ENCODE measurements around the gene KCTD17.
A peak's percentile ranks its signal among the peaks of the same experiment; 100 is the strongest.

Gene KCTD17

GRCh38 chr22:37051391-37052385, at the start of gene KCTD17:
TSS of gene KCTD17 (plus strand) at chr22:37051742. CDS start at chr22:37051761, 19 bp downstream.
- peak; percentile 86 for DNase-seq

GRCh38 chr22:37001826-37002225, 49.7 kb upstream of the KCTD17 start:
- DNase-seq: no peak

GRCh38 chr22:37002633-37003032, 48.9 kb upstream of the KCTD17 start:
- DNase-seq: peak; percentile 76

DNA sequence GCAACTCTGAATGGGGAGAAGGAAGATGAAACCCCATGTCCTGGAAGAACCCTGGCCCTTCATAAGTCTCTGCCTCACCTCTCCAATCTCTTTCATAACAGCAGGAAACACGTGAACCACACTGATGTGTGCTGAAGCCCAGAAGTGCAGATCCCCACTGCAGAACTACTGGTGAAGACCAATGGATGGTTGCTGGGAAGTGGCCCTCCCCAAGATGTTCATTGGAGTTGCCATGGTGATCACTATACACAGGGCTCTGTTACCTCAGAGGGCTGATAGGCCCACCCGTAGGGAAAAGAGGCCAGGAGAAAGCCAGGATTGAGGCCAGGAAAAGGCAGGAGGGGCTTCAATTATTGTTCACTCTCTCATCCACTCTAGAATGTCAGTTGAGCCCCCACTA, 43.9 kb upstream of the KCTD17 start:
- DNase-seq: no peak

DNA sequence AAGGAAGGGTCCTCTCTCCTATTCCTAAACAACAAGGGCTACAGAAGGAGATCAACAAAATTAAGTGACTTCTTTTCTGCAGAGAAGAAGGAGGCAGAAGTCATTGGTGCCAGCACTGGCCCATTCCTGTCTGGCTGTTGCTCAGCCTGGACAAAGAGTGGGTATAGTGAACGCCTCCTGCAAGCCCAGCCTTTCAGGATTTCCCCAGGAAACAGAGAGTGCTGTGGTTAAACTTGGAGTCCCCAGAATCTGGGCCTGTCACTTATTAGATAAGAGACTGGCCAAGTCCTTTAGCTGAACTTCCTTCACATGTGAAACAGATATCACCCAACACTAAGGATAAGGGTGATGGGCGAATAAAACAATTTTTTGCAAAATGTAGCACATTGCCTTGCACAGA, 43.2 kb upstream of the KCTD17 start:
- DNase-seq: no peak

DNA sequence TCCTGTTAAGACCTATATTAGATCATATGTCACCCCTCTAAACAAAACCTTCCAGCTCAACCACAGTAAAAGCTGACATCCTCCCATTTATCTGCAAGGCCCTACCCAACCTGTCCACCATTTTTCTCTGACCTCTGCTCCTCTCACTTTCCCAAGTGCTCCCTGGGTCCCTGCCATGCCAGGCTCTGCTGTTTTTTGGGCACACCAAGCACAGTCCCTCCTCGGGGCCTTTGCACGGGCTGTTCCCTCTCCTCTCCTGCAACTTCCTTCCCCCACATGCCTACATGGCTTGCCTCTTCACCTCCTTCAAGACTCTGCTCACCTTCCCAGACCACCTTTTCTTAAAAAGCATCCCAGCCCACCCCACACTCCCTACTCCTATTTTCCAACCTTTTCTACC, 42.1 kb upstream of the KCTD17 start:
- no peak for DNase-seq

GRCh38 chr22:37010174-37010573, 41.4 kb upstream of the KCTD17 start:
- DNase-seq: no peak

DNA sequence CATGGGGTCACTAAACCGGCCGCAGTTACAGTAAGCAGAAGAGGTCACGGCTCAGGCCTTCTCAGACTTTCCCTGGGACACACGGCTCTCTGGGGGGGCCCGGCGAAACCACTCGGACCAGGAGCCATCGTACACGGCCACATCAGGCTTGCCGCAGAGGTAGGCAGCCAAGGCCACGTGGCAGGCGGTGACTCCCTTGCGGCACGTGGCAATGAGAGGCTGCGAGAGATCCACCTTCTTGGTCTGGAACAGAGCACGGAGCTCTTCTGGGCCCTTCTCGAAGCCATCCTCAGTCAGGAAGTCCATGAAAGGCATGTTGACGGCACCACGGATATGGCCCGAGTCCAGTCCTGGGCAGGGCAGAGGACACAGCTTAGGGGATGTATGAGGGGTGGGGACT, 40.6 kb upstream of the KCTD17 start:
- no peak for DNase-seq

- no peak for DNase-seq
These were observed 40.1 kb upstream of the KCTD17 start for GRCh38 chr22:37011472-37011871.

- no peak for DNase-seq
These were observed 39.2 kb upstream of the KCTD17 start for GRCh38 chr22:37012262-37012904.

GRCh38 chr22:37012956-37013355, 38.6 kb upstream of the KCTD17 start:
- no peak for DNase-seq

- no peak for DNase-seq
These were observed 37.1 kb upstream of the KCTD17 start for GRCh38 chr22:37014415-37014806.

DNA sequence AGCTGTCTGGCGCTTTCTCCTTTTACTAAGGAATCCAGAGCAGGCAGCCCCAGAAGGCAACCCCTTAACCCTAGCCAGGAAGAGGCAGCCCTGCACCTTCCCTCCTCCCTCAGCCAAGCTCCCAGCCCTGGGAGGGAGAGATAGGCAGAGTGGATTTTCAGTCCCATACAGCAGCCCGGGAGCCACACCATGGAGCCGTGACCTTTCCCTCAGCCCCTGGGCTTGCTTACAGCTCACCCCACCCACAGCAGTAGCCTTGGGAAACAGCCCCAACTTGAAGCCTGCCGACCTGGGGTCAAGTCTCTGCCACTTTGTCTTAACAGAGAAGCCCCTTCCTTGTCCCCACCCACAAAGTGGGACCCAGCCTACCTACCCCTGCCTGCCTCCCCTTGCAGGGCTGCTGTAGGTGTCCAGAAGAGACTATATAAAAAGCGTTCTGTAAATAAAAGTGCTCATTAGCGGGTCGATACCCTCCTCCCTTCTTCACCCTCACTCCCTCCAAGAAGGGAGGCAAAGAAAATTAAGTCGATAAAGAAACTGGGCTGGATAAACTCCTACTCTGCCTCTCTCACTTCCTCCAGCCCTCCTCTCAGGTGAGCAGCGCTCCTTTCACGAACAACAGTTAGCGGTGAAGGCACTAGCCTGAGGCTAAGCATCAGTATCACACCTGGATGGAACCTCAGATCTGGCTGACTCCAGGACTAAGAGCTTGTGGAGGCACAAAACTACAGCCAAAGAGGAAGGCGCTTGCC, 36.5 kb upstream of the KCTD17 start:
- DNase-seq: no peak

DNA sequence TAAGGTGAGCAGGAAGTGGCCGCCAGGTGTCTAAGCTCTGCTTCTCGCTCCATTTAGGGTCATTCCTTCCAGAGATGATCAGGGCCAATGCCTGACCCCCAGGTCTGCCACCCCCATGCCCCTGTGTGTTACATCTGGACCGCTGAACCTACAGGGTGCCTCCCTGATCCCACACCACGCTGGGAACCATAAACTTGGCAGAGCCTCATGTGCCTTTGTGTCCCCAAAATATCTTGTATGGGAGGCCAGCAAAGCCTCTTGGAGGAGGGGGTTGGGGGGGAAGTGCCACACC, 36.0 kb upstream of the KCTD17 start:
- no peak for DNase-seq

DNA sequence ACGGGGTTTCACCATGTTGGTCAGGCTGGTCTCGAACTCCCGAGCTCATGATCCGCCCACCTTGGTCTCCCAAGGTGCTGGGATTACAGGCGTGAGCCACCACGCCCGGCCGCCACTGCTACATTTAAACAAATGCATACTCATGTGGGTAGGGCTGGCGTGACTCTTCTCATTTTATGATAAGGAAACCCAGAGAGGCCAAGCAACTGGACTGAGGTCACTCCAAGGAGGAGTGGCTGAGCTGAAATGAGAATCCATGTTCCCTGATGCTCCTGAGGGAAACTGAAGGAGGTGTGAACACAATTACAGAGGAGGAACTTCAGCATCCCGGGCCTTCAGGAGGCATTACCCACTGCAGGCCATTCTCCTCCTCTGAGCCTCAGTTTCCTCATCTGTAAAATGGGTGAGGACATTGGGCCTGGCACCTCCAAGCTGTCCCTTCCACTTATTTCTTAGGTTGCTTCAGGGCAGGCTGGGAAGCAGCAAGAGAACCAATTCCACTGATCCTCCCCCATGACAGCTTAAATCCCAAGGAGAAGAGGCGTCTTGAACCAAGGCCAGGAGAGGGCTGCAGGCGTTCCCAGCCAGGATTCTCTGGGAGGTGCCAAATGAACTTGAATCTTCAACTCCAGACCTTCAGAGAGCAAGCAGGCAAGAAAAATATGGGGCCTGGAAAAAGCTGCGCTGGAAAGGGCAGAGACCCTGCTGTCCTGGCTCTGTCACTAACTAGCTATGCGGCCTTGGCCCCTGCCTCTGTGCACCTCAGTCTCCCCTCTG, 35.2 kb upstream of the KCTD17 start:
- DNase-seq: no peak

DNA sequence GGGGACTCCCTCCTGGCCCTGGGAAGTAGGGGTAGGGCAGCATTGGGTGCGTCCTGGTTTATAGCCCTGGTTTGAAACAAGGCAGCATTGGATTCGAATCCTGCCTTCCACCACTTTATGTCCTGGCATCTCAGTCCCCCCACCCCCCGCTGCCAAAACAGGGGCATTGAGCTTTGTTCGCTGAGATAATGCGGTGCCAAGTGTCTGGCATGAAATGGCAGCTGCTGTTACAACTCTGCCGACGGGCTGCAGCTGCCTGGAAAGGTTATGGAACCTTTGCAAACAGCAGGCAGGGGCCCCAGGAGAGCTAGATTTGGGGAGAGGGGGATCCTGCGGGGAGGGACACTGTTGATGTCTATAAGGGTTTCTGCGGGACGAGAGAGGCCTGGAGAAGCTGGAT, 34.2 kb upstream of the KCTD17 start:
- no peak for DNase-seq

DNA sequence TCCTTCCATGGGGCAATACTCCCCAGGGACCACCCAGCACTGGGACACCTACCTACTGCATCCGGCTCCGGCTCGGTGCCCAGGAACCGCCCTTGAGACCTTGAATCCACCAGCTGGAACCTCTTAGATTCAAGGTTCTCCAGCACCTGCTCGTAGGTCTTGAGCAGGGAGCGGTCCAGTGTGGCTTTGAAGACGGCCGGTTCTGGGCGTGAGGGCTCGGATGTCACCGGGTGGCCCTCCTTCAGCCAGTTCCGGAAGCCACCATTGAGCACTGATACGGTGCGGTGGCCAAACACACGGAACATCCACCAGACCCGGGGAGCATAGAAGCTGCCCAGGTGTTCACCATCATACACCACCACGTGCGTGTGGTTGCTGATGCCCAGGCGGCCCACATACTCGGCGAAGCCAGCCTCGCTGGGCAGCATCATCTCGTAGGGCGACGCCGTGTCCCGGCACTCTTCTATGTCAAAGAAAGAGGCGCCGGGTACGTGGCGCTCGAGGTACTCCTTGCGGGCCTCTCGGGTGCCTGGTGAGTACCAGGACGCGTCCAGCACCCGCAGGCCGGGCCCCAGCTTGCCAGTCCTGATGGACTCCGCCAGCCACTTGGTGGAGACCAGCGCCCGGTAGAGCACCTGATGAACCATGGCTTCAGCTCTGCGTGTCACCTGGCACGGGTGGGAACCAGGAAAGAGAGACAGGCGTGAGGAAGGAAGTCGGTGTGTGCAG, 33.3 kb upstream of the KCTD17 start:
- no peak for DNase-seq

GRCh38 chr22:37018815-37019308, 32.7 kb upstream of the KCTD17 start:
- peak; percentile 86 for DNase-seq

- peak; percentile 89 for DNase-seq
These were observed 32.0 kb upstream of the KCTD17 start, which contains the start of the genes MPST and TST for GRCh38 chr22:37019309-37020191. TSS of gene MPST (plus strand) at chr22:37019742. CDS start at chr22:37019837, 95 bp downstream. TSS of gene TST (minus strand) at chr22:37019447. CDS start at chr22:37018732, 715 bp downstream.

DNA sequence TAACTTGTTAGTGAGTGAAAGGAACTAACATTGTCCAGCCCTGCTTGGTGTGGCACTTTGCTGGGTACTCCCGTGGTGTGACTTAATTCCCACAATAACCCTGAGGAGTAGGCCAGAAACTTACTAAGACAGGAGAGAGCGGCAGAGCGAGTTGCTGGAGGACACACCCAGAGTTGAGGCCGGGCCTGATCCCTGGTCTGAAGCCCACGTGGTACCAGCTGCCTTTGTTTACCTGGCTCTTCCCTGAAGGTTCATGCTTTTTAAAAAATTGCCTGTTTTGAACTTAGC, 31.4 kb upstream of the KCTD17 start:
- DNase-seq: no peak

DNA sequence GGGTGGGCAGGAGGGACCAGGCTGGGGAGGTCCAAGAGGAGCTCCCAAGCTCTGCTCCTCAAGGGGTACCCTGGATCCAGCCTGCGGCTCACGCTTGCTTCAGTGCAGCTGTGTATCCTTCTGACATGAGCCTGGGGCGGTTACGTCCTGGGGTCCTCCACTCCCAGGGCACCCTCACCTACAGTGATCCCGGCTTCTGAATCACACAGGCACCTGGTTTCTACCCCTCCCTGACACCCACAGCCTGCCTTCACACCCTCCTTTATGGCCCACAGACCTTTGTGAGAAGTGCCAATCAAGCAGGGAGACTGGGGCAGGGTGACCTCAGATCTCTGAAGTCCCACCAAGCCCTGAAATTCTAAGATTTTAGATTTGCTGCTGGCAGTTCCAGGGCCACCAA, 30.5 kb upstream of the KCTD17 start:
- DNase-seq: no peak
